ENCODE data around the gene UPK3BL1.
"Not testable (repeated sequence)": the region's sequence is repeated elsewhere in the genome, so short reads cannot be mapped to it uniquely, and the experiment has no call there.

- TF ChIP-seq CTCF, POLR2A (IDR thresholded peaks at IDR 0.05): not testable (repeated sequence)
Observed at GRCh38 chr7:102627271-102627904, 15.2 kb downstream of the UPK3BL1 start.

Measured in thyroid gland (tissue), 4 donors.